Measurements from ENCODE around the gene HCN3. TPM values are rescaled to one million over a fixed set of nuclear protein-coding genes. Genes with fewer than 3 reads are reported as not detected.
A peak's percentile ranks its signal among the peaks of the same experiment; 100 is the strongest.

HCN3 gene
- total and polyA plus RNA-seq, 2 of the 13 experiments (the other 11 are each of a cell fraction or from before 2014, with no cell fraction given): 2.4 to 10.2 TPM

GRCh38 chr1:155254714-155255242 is 22.5 kb upstream of the HCN3 start (continued):
- TF ChIP-seq ZNF687 (CRISPR knock-in tag; IDR thresholded peaks at IDR 0.05) (peak; percentile 49), U2AF2 (IDR thresholded peaks at IDR 0.05; ENCODE audit: low read depth, low read length) (no peak), ZKSCAN1 (IDR thresholded peaks at IDR 0.05; ENCODE audit: low read length) (no peak), ZBTB39 (CRISPR knock-in tag; IDR thresholded peaks at IDR 0.05) (0 out of 2 replicates have a peak, but pooled peaks have one; percentile 20), ZNF776 (CRISPR knock-in tag; IDR thresholded peaks at IDR 0.05) (0 out of 2 replicates have a peak, but pooled peaks have one; percentile 19), POGZ (CRISPR knock-in tag; IDR thresholded peaks at IDR 0.05) (peak; percentile 36; the same call in 1 of the 2 replicates), CAMTA2 (CRISPR knock-in tag; IDR thresholded peaks at IDR 0.05; ENCODE audit: borderline replicate concordance) (0 out of 2 replicates have a peak, but pooled peaks have one; percentile 42), ZNF263 (CRISPR knock-in tag; IDR thresholded peaks at IDR 0.05) (peak; percentile 78), ZNF367 (CRISPR knock-in tag; IDR thresholded peaks at IDR 0.05; ENCODE audit: borderline replicate concordance) (no peak)
- TF ChIP-seq, protein P1, sequence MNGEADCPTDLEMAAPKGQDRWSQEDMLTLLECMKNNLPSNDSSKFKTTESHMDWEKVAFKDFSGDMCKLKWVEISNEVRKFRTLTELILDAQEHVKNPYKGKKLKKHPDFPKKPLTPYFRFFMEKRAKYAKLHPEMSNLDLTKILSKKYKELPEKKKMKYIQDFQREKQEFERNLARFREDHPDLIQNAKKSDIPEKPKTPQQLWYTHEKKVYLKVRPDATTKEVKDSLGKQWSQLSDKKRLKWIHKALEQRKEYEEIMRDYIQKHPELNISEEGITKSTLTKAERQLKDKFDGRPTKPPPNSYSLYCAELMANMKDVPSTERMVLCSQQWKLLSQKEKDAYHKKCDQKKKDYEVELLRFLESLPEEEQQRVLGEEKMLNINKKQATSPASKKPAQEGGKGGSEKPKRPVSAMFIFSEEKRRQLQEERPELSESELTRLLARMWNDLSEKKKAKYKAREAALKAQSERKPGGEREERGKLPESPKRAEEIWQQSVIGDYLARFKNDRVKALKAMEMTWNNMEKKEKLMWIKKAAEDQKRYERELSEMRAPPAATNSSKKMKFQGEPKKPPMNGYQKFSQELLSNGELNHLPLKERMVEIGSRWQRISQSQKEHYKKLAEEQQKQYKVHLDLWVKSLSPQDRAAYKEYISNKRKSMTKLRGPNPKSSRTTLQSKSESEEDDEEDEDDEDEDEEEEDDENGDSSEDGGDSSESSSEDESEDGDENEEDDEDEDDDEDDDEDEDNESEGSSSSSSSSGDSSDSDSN (CRISPR knock-in tag; IDR thresholded peaks at IDR 0.05): peak; percentile 27; the same call in 1 of the 2 replicates
- TF ChIP-seq, protein P2, sequence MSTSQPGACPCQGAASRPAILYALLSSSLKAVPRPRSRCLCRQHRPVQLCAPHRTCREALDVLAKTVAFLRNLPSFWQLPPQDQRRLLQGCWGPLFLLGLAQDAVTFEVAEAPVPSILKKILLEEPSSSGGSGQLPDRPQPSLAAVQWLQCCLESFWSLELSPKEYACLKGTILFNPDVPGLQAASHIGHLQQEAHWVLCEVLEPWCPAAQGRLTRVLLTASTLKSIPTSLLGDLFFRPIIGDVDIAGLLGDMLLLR (CRISPR knock-in tag; IDR thresholded peaks at IDR 0.05): 0 out of 2 replicates have a peak, but pooled peaks have one; percentile 65
